ENCODE measurements around the gene GNB1L.

Gene GNB1L

GRCh38 chr22:19893363-19893762, 38.7 kb upstream of the GNB1L start:
- no peak overlapping the region for H3K4me3 ChIP-seq (ENCODE audit: low read depth, low read length)
- no peak for TF ChIP-seq CTCF (IDR thresholded peaks at IDR 0.05; ENCODE audit: low read depth, low read length)

GRCh38 chr22:19892925-19893324, 38.3 kb upstream of the GNB1L start:
- H3K4me3 ChIP-seq (ENCODE audit: low read depth, low read length) = no peak overlapping the region
- no peak for TF ChIP-seq CTCF (IDR thresholded peaks at IDR 0.05; ENCODE audit: low read depth, low read length)

- TF ChIP-seq CTCF (IDR thresholded peaks at IDR 0.05; ENCODE audit: low read depth, low read length) = no peak
- H3K4me3 ChIP-seq (ENCODE audit: low read depth, low read length) = no peak overlapping the region
Measured at GRCh38 chr22:19892257-19892879, 37.7 kb upstream of the GNB1L start.

GRCh38 chr22:19891317-19892256, 36.9 kb upstream of the GNB1L start:
- TF ChIP-seq CTCF (IDR thresholded peaks at IDR 0.05; ENCODE audit: low read depth, low read length) = no peak
- no peak overlapping the region for H3K4me3 ChIP-seq (ENCODE audit: low read depth, low read length)

GRCh38 chr22:19890502-19891316, 36.0 kb upstream of the GNB1L start:
- H3K4me3 ChIP-seq (ENCODE audit: low read depth, low read length) = no peak overlapping the region
- no peak for TF ChIP-seq CTCF (IDR thresholded peaks at IDR 0.05; ENCODE audit: low read depth, low read length)

GRCh38 chr22:19889951-19890350, 35.3 kb upstream of the GNB1L start:
- no peak for TF ChIP-seq CTCF (IDR thresholded peaks at IDR 0.05; ENCODE audit: low read depth, low read length)
- H3K4me3 ChIP-seq (ENCODE audit: low read depth, low read length) = no peak overlapping the region
